ENCODE data around the gene OXA1L. TPM values are rescaled to one million over a fixed set of nuclear protein-coding genes. Genes with fewer than 3 reads are reported as not detected.

OXA1L gene
- total and polyA plus RNA-seq, 2 of the 13 experiments (the other 11 are each of a cell fraction or from before 2014, with no cell fraction given) = 230 to 589 TPM

DNA sequence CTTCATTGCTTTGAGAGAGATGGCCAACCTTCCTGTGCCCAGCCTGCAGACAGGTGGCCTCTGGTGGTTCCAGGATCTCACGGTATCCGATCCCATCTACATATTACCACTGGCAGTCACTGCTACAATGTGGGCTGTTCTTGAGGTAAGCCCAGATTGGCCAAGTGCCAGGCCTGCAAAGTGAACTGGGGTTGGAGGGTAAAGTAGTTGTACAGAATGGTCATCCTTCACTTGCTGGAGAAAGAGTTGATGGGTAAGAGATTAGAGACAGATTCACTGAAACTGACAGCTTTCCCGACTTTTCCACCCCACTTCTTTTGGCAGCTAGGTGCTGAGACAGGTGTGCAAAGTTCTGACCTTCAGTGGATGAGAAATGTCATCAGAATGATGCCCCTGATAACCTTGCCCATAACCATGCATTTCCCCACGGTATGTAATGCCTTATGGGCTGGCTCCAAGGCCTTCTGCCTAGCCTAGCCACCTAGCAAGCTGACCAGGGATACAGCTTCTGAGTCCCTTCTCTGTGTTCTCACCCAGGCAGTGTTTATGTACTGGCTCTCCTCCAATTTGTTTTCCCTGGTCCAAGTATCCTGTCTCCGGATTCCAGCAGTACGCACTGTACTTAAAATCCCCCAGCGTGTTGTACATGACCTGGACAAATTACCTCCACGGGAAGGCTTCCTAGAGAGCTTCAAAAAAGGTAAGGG is 4.1 kb downstream of the OXA1L start (continued):
- no peak for TF ChIP-seq HNF1A (IDR thresholded peaks at IDR 0.05; ENCODE audit: low read depth)
- 0 out of 2 replicates have a peak, but pooled peaks have one; percentile 28 for TF ChIP-seq HNF1A (CRISPR knock-in tag; IDR thresholded peaks at IDR 0.05; ENCODE audit: borderline replicate concordance)

DNA sequence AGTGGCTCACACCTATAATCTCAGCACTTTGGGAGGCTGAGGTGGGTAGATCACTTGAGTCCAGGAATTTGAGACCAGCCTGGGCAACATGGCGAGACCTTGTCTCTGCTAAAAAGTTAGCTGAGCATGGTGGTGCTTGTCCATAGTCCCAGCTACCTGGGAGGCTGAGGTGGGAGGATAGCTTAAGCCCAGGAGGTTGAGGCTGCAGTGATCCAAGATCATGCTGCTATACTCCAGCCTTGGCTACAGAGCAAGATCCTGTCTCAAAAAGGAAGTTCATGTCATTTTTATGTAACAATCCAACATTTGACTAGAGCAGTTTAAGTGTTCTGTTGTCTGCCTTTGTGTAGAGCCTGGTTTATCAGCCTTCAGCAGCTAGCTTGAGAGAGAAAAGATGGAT is 6.2 kb downstream of the OXA1L start:
- no peak for ATAC-seq
- in situ Hi-C loops (cut with HindIII; ENCODE audit: extremely low pct_ligation_motif_present, low pct_unique_long_range_greater_than_20kb) (loop anchor here (10.0 kb wide), 1 partner anchor 82 kb away; no protein-coding TSS in a partner anchor), intact Hi-C loops (cut with micrococcal nuclease; ENCODE audit: unreplicated experiment) (no loop called here)
- no peak overlapping the region for H2AFZ ChIP-seq (ENCODE audit: low read length)
- H4K20me1 ChIP-seq (ENCODE audit: insufficient read depth, low read length) = no peaks in the 10 kb centered on the region
- TF ChIP-seq ZNF770 (CRISPR knock-in tag; IDR thresholded peaks at IDR 0.05) = peak; percentile 75; the same call in 1 of the 2 replicates
- TF ChIP-seq, protein P1, sequence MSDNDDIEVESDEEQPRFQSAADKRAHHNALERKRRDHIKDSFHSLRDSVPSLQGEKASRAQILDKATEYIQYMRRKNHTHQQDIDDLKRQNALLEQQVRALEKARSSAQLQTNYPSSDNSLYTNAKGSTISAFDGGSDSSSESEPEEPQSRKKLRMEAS (IDR thresholded peaks at IDR 0.05) = no peak
- peak; percentile 35; the same call in 1 of the 2 replicates for TF ChIP-seq SSRP1 (CRISPR knock-in tag; IDR thresholded peaks at IDR 0.05)
- 0 out of 2 replicates have a peak, but pooled peaks have one; percentile 7 for TF ChIP-seq HHEX (CRISPR knock-in tag; IDR thresholded peaks at IDR 0.05)
- 0 out of 2 replicates have a peak, but pooled peaks have one; percentile 3 for TF ChIP-seq RBFOX2 (IDR thresholded peaks at IDR 0.05; ENCODE audit: low read depth, low read length)
- peak; percentile 47; the same call in 1 of the 2 replicates for TF ChIP-seq POLR2AphosphoS5 (IDR thresholded peaks at IDR 0.05; ENCODE audit: low read depth, low read length)
- 0 out of 2 replicates have a peak, but pooled peaks have one; percentile 55 for TF ChIP-seq PAF1 (CRISPR knock-in tag; IDR thresholded peaks at IDR 0.05)
- TF ChIP-seq KLF9 (CRISPR knock-in tag; IDR thresholded peaks at IDR 0.05; ENCODE audit: low read depth) = no peak
- peaks cover 21% of the 10 kb centered on the region for H3K4me1 ChIP-seq (ENCODE audit: insufficient read depth, low read length)
- no peak for FAIRE-seq
- no peak overlapping the region for H3K4me2 ChIP-seq (ENCODE audit: low read depth, low read length)
- no peaks in the 10 kb centered on the region for H3K27me3 ChIP-seq (ENCODE audit: control insufficient read depth in 1 of 2, insufficient read depth in 2 of 2, low read length in 2 of 2)
- BruUV-seq (replicated peaks) = no TSS peak
- no peak overlapping the region for H3K4me3 ChIP-seq (replicated peaks in 1 of 3; ENCODE audit: insufficient read depth in 1 of 3, low read depth in 2 of 3, low read length in 3 of 3)
- ChIA-PET POLR2A (interaction anchor here (0.9 to 3.1 kb wide), 8 partner anchors 9 to 183 kb away, joined by 3 to 8 read pairs (median 4); partner anchors contain the start of gene DAD1), CTCF (ENCODE audit: low intra/inter-chr PET ratio, low total read pairs) (interaction anchor here (0.8 kb wide), 1 partner anchor 80 kb away, joined by 3 read pairs; no protein-coding TSS in a partner anchor)
- no peak overlapping the region for H3K27ac ChIP-seq (ENCODE audit: extremely low read length, insufficient read depth, low read length)
- H3K9ac ChIP-seq (ENCODE audit: insufficient read depth, low read depth, low read length) = no peak overlapping the region
- 95% methylated on average over 1 of the region's 1 CpG for WGBS (ENCODE audit: low lambda C conversion rate)
- H3K36me3 ChIP-seq (replicated peaks in 1 of 2; ENCODE audit: control insufficient read depth in 1 of 2, insufficient read depth in 2 of 2, low read length in 2 of 2) = peaks cover 32 to 41% of the 10 kb centered on the region in 2 experiments
- H3K79me2 ChIP-seq (ENCODE audit: insufficient read depth, low read length) = peaks cover 9% of the 10 kb centered on the region
- no peak for DNase-seq (ENCODE audit: low spot score)
- H3K9me3 ChIP-seq (ENCODE audit: low read length) = no peaks in the 10 kb centered on the region

Measured in HepG2 (cell line).